K562 (cell line): ENCODE data around the gene CAPZB. TPM values are rescaled to one million over a fixed set of nuclear protein-coding genes. Genes with fewer than 3 reads are reported as not detected.

Experiments used
- ATAC-seq: fragments of 200-7000 bp; cut with Tn5 transposase; 3 replicates; pipeline ENCODE4 v1.9.1; 2020; ENCODE audit warnings: moderate library complexity
- BruUV-seq: library from RNA; stranded (reverse); fragments of 400-500 nt; replicated peaks from 2 replicates; lab custom pipeline; 2021; lab: Mats Ljungman, UMichigan
- CTCF ChIA-PET: fragments of 300-600 bp; formaldehyde crosslinking; extraction: SDS; loops from one replicate; lab custom pipeline; 2021; ENCODE audit warnings: low intra/inter-chr PET ratio; lab: Yijun Ruan, JAX
- POLR2A ChIA-PET: fragments of 300-600, 350-650 bp; sonication (Branson Sonifier 250); formaldehyde crosslinking; extraction: SDS; loops from one replicate; lab custom pipeline; 2021; ENCODE audit warnings: antibody characterized with exemption, inconsistent platforms; lab: Yijun Ruan, JAX
- DNase-seq, 4 experiments: peaks; one replicate each; pipeline versions ENCODE4 v3.0.0 to v3.0.0-alpha.2; 2011 to 2018; ENCODE audit warnings: low spot score in 3 of 4, mixed read lengths in 3 of 4; ENCODE audit errors: extremely low read depth in 1 of 4
- FAIRE-seq: peaks from 2 replicates; lab custom pipeline; 2011; peaks lifted over from hg19 to GRCh38; lab: Jason Lieb, UNC
- H2AFZ ChIP-seq: 2 replicates; pipeline ENCODE4 v1.6.0; 2011; ENCODE audit warnings: low read depth, low read length, control low read depth, inconsistent platforms
- H3K27ac ChIP-seq: fragments of 200-600 bp; 3 replicates; pipeline ENCODE4 v1.8.0; 2011; ENCODE audit warnings: low read depth, mild to moderate bottlenecking, control low read depth, inconsistent platforms, low read length, moderate library complexity, mixed read lengths; ENCODE audit errors: extremely low read depth
- H3K27me3 ChIP-seq, 2 experiments: fragments of 300-600 bp in 1 of 2; 2 replicates in 1 of 2; 3 replicates in 1 of 2; pipeline versions ENCODE4 v1.6.0 to v1.8.0; 2011; ENCODE audit warnings: inconsistent platforms in 2 of 2, low read length in 2 of 2, mild to moderate bottlenecking in 1 of 2, mixed read lengths in 1 of 2, moderate library complexity in 1 of 2; ENCODE audit not compliant: control insufficient read depth in 2 of 2, insufficient read depth in 2 of 2
- H3K36me3 ChIP-seq: fragments of 300-600 bp; 3 replicates; pipeline ENCODE4 v1.8.0; 2011; ENCODE audit warnings: mild to moderate bottlenecking, low read length, inconsistent platforms; ENCODE audit not compliant: control insufficient read depth, insufficient read depth
- H3K4me1 ChIP-seq, 2 experiments: fragments of 200-600 bp in 1 of 2; replicated peaks in 1 of 2; 2 replicates in 1 of 2; 3 replicates in 1 of 2; pipeline versions ENCODE4 v1.5.1 to v1.8.0; 2011; ENCODE audit warnings: inconsistent platforms in 2 of 2, low read length in 2 of 2, mild to moderate bottlenecking in 1 of 2, mixed read lengths in 1 of 2, moderate library complexity in 1 of 2; ENCODE audit not compliant: control insufficient read depth in 2 of 2, insufficient read depth in 2 of 2
- H3K4me2 ChIP-seq: 2 replicates; pipeline ENCODE4 v1.6.1; 2011; ENCODE audit warnings: low read length, control low read depth, inconsistent platforms, mixed read lengths; ENCODE audit not compliant: insufficient read depth
- H3K4me3 ChIP-seq: fragments of 200-600 bp; sonication (generic), shearing (Covaris generic); 2 replicates; pipeline ENCODE4 v1.5.1; 2016; ENCODE audit warnings: control low read depth, inconsistent platforms
- H3K79me2 ChIP-seq: fragments of 200-600 bp; 3 replicates; pipeline ENCODE4 v1.8.0; 2011; ENCODE audit warnings: low read length, inconsistent platforms; ENCODE audit not compliant: control insufficient read depth, insufficient read depth
- H3K9ac ChIP-seq, 2 experiments: 2 replicates each; pipeline versions ENCODE4 v1.6.0 to v1.6.1; 2011; ENCODE audit warnings: low read depth in 2 of 2, low read length in 2 of 2, control low read depth in 1 of 2, inconsistent platforms in 1 of 2, mild to moderate bottlenecking in 1 of 2, mixed read lengths in 1 of 2; ENCODE audit not compliant: insufficient read depth in 1 of 2
- H3K9me1 ChIP-seq: one replicate; pipeline ENCODE4 v1.6.0; 2011; ENCODE audit warnings: inconsistent platforms, mild to moderate bottlenecking, low read length, moderate library complexity; ENCODE audit not compliant: control insufficient read depth, insufficient read depth
- H3K9me3 ChIP-seq: replicated peaks from 2 replicates; pipeline ENCODE4 v1.5.1; 2011; ENCODE audit warnings: low read depth, low read length, inconsistent platforms; ENCODE audit not compliant: control insufficient read depth, insufficient read depth
- H4K20me1 ChIP-seq: replicated peaks from 2 replicates; pipeline ENCODE4 v1.6.1; 2011; ENCODE audit warnings: low read length, inconsistent platforms, mixed read lengths; ENCODE audit not compliant: control insufficient read depth, insufficient read depth
- NFE2L1 ChIP-seq: fragments of 450-650 bp; IDR thresholded peaks from 2 replicates; pipeline ENCODE4 v1.6.1; 2016; ENCODE audit warnings: missing genetic modification characterization, low read depth, mild to moderate bottlenecking, missing compliant biosample characterization, moderate library complexity, borderline replicate concordance
- RBM15 ChIP-seq: fragments of 200-400 bp; formaldehyde crosslinking; IDR thresholded peaks from 2 replicates; pipeline ENCODE4 v1.6.1; 2018; ENCODE audit warnings: mild to moderate bottlenecking, low read length, moderate library complexity; ENCODE audit not compliant: insufficient read depth
- RBM22 ChIP-seq: fragments of 200-400 bp; formaldehyde crosslinking; IDR thresholded peaks from 2 replicates; pipeline ENCODE4 v1.6.1; 2018; ENCODE audit warnings: low read length, low read depth; ENCODE audit not compliant: poor library complexity, severe bottlenecking
- ZFP36 ChIP-seq: fragments of 150-350 bp; IDR thresholded peaks from 2 replicates; pipeline ENCODE4 v1.6.1; 2018; ENCODE audit warnings: low read length, low read depth; ENCODE audit not compliant: partially characterized antibody
- WGBS: fragments of 100-300 bp; shearing (Covaris generic); methylation state at CpG from one replicate; pipeline ENCODE4 v1.1.6; 2016; ENCODE audit warnings: low coverage, mixed read lengths; ENCODE audit not compliant: insufficient coverage; ENCODE audit errors: missing lambda C conversion rate; 5-methylcytosine and 5-hydroxymethylcytosine counted together
- in situ Hi-C: fragments of 300-500 bp; cut with MboI; formaldehyde crosslinking; loops from 4 replicates; pipeline ENCODE4 v1.15.0; 2018; ENCODE audit warnings: inconsistent platforms, mixed read lengths
- intact Hi-C: fragments of 100-400 bp; cut with micrococcal nuclease; formaldehyde crosslinking; loops from 2 replicates; pipeline ENCODE4 v1.14.2; 2022
- polyA plus RNA-seq, 8 experiments: library from polyadenylated mRNA; depleted of rRNA in 4 of 8; stranded (reverse) in 5 of 8; unstranded in 3 of 8; fragments of >200 nt; fragmentation: Nextera tagmentation in 2 of 8; fragmentation: Illumina TruSeq in 1 of 8; extraction: Ambion mirVana in 2 of 8; extraction: Trizol in 1 of 8; gene quantifications; 2 replicates each; pipeline versions ENCODE4 v1.2.1 to v1.2.3, GENCODE V29; 2011 to 2014; ENCODE audit warnings: inconsistent platforms in 1 of 8, missing spikeins in 1 of 8
- total RNA-seq, 7 experiments: library from RNA; depleted of rRNA in 6 of 7; stranded (reverse); fragments of >200 nt in 6 of 7; fragmentation: Illumina TruSeq in 2 of 7; extraction: Trizol in 2 of 7; gene quantifications; 2 replicates each; pipeline versions ENCODE4 v1.2.1 to v1.2.3, GENCODE V29; 2011 to 2021; ENCODE audit warnings: low replicate concordance in 1 of 7
- TF ChIP-seq, protein P1 (sequence below): fragments of 250-450 bp; sonication (Bioruptor Pico); IDR thresholded peaks from 2 replicates; pipeline ENCODE4 v1.8.0; 2021; ENCODE audit warnings: moderate library complexity, mild to moderate bottlenecking, inconsistent platforms
- TF ChIP-seq, protein P2 (sequence below): sonication (generic); formaldehyde crosslinking; IDR thresholded peaks from 2 replicates; pipeline ENCODE4 v1.8.0; 2022; ENCODE audit warnings: missing genetic modification reagents, mild to moderate bottlenecking, borderline replicate concordance

Gene CAPZB
- total and polyA plus RNA-seq, 9 of the 15 experiments (the other 6 are each of a cell fraction or from before 2014, with no cell fraction given), result 57.6 to 297 (median 125) TPM

DNA sequence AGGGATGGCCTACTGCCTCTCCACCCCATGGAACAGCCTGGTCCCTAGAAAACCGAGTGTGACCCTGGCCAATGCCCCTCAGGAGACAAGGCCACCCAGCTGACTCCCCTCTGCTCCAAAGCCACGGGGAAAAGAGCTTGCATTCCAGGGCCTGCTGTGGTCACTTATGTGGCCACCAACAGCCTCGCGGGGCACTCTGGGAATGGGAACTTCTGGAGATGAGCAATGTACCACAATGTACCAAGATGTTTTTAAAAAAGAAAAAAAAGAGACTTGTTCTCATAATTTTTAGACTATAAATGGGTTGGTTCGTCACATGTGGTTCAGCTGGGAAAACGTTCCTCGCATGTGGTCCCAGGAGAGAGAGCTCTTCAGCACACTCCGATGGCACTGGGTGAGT is 110.4 kb downstream of the CAPZB start:
- no peak for FAIRE-seq
- 81% methylated on average over 8 of the region's 8 CpGs for WGBS
- ATAC-seq, result no peak
- H3K27ac ChIP-seq, result no peak overlapping the region
- peaks cover 0 to 5% of the 10 kb centered on the region in 2 experiments; a peak in 2 of 5 replicates for H3K4me1 ChIP-seq
- no peak overlapping the region for H2AFZ ChIP-seq
- peaks cover 4% of the 10 kb centered on the region for H4K20me1 ChIP-seq
- H3K9me1 ChIP-seq, result no peaks in the 10 kb centered on the region
- H3K4me3 ChIP-seq, result no peak overlapping the region
- H3K36me3 ChIP-seq, result peaks cover 53% of the 10 kb centered on the region
- H3K9me3 ChIP-seq, result no peaks in the 10 kb centered on the region
- intact Hi-C loops (no loop called here), in situ Hi-C loops (no loop called here)
- no peak overlapping the region for H3K9ac ChIP-seq
- H3K27me3 ChIP-seq, result no peaks in the 10 kb centered on the region
- no peak overlapping the region for H3K4me2 ChIP-seq
- POLR2A ChIA-PET, result interaction anchor here (0.6 to 1.6 kb wide), 6 partner anchors 10 to 231 kb away, joined by 3 to 6 read pairs (median 4); partner anchors contain the start of genes EMC1 and MRTO4
- DNase-seq, result no peak
- BruUV-seq, result no TSS peak
- TF ChIP-seq NFE2L1 (tag) (no peak), RBM15 (no peak), ZFP36 (no peak), RBM22 (no peak)
- TF ChIP-seq, protein P1, sequence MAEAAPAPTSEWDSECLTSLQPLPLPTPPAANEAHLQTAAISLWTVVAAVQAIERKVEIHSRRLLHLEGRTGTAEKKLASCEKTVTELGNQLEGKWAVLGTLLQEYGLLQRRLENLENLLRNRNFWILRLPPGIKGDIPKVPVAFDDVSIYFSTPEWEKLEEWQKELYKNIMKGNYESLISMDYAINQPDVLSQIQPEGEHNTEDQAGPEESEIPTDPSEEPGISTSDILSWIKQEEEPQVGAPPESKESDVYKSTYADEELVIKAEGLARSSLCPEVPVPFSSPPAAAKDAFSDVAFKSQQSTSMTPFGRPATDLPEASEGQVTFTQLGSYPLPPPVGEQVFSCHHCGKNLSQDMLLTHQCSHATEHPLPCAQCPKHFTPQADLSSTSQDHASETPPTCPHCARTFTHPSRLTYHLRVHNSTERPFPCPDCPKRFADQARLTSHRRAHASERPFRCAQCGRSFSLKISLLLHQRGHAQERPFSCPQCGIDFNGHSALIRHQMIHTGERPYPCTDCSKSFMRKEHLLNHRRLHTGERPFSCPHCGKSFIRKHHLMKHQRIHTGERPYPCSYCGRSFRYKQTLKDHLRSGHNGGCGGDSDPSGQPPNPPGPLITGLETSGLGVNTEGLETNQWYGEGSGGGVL (CRISPR knock-in tag), result no peak
- TF ChIP-seq, protein P2, sequence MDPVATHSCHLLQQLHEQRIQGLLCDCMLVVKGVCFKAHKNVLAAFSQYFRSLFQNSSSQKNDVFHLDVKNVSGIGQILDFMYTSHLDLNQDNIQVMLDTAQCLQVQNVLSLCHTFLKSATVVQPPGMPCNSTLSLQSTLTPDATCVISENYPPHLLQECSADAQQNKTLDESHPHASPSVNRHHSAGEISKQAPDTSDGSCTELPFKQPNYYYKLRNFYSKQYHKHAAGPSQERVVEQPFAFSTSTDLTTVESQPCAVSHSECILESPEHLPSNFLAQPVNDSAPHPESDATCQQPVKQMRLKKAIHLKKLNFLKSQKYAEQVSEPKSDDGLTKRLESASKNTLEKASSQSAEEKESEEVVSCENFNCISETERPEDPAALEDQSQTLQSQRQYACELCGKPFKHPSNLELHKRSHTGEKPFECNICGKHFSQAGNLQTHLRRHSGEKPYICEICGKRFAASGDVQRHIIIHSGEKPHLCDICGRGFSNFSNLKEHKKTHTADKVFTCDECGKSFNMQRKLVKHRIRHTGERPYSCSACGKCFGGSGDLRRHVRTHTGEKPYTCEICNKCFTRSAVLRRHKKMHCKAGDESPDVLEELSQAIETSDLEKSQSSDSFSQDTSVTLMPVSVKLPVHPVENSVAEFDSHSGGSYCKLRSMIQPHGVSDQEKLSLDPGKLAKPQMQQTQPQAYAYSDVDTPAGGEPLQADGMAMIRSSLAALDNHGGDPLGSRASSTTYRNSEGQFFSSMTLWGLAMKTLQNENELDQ (CRISPR knock-in tag), result no peak
- TF ChIP-seq, all 486 proteins: peak for 0
- CTCF ChIA-PET, result no interaction called here
- no peaks in the 10 kb centered on the region for H3K79me2 ChIP-seq
